GM18505 (cell line): Measurements from ENCODE around the gene TACC2.

Source experiments
- ATAC-seq: cut with Tn5 transposase; IDR thresholded peaks from one replicate; pipeline ENCODE4 v1.9.1; 2021; ENCODE audit not compliant: unreplicated experiment
- POLR2A ChIP-seq: IDR thresholded peaks from 4 replicates; pipeline ENCODE4 v1.6.1; 2011; ENCODE audit warnings: borderline replicate concordance; ENCODE audit not compliant: insufficient read depth, insufficient read length; ENCODE audit errors: extremely low read depth

The TACC2 gene

GRCh38 chr10:122120008-122120744 is 131.2 kb downstream of the TACC2 start:
- TF ChIP-seq POLR2A = no peak
- ATAC-seq = no peak

- ATAC-seq = no peak
- TF ChIP-seq POLR2A = no peak
These were observed 132.1 kb downstream of the TACC2 start for GRCh38 chr10:122121059-122121458.

- ATAC-seq = no peak
- TF ChIP-seq POLR2A = no peak
These were observed 133.5 kb downstream of the TACC2 start for GRCh38 chr10:122122493-122122892.

DNA sequence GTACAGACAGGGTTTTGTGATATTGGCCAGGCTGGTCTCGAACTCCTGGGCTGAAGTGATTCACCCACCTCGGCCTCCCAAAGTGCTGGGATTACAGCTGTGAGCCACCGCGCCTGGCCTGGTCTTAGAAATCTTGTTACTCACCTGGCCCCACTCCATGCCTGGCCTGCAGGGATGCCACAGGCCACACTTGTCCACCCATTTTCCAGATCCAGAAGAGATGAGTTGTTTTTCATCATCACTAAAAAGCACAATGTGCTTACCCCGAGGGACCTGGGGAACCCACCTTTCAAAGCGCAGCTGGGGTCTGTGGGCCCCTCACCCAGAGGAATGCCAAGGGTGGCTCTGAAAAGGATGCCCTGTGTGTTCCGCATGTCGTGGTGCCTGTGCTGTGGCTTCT is 134.2 kb downstream of the TACC2 start:
- no peak for ATAC-seq
- no peak for TF ChIP-seq POLR2A

- no peak for ATAC-seq
- TF ChIP-seq POLR2A = no peak
These were observed 135.4 kb downstream of the TACC2 start for GRCh38 chr10:122124342-122124741.

DNA sequence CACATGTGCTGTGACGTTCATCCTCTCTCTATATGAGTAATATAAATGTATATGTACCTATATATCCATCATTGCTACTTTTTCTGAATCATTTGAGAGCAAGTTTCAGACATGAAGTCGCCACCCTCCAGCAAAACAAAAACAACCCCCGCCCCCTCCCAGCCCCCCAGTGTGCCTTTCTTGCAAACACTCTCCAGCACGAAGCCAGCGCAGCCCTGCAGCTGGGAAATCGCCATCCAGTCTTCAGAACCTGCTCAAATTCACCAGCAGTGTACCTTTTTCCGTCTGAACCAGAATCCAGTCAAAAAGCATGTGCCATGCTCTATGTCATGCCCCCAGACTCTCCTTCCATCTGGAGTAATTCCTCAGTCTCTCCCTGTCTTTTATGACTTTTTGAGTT is 135.8 kb downstream of the TACC2 start:
- no peak for ATAC-seq
- no peak for TF ChIP-seq POLR2A

DNA sequence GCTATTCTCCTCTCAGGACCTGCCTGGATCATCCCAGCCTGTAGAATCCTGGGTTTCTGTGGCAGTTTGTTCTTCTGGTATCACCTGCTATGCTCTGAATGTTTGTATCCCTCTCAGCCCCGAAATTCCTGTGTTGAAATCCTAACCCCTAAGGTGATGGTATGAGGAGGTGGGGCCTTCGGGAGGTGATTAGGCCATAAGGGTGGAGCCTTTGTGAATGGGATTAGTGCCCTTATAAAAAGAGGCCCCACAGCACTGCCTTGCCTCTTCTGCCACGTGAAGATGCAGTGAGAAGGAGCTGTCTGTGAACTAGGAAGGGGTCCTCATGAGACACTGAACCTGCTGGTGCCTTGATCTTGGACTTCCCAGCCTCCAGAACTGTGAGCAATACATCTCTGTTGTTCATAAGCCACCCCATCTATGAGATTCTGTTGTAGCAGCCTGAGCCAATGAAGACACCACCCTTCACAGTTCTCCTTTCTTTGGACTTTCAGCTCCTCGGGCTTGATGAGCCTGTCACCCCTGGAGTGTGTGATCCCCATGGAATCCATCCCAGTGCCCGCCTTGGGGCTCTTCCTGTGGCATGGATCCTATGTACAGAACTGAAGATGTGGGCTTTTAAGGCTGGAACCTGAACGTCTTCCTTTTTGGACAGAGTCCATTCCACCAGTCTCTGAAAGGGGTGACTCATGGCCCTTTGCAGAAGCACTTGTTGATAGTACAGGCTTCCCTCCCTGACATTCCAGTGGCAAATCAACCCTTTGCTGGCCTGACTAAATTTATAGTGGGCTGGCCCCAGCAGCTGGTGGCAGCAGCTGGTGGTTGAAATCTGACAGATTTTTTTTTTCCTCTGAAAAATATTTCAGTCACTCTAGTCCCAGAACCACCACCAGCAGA is 138.0 kb downstream of the TACC2 start:
- no peak for ATAC-seq
- TF ChIP-seq POLR2A = no peak

- no peak for TF ChIP-seq POLR2A
- no peak for ATAC-seq
These were observed 139.0 kb downstream of the TACC2 start for GRCh38 chr10:122127943-122128342.

GRCh38 chr10:122128357-122128756 is 139.4 kb downstream of the TACC2 start:
- no peak for TF ChIP-seq POLR2A
- no peak for ATAC-seq

GRCh38 chr10:122130474-122131110 is 141.6 kb downstream of the TACC2 start:
- no peak for TF ChIP-seq POLR2A
- ATAC-seq = no peak

DNA sequence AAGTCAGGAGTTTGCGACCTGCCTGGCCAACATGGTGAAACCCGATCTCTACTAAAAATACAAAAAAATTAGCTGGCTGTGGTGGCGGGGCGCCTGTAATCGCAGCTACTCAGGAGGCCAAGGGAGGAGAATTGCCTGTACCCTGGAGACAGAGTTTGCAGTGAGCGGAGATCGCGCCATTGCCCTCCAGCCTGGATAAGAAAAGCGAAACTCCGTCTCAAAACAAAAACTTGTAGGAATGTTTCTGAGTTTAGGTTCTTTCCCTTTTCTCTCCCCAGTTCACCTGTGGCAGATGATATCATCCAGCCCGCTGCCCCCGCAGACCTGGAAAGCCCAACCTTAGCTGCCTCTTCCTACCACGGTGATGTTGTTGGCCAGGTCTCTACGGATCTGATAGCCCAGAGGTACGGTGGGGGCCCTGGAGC is 143.4 kb downstream of the TACC2 start:
- no peak for TF ChIP-seq POLR2A
- no peak for ATAC-seq

DNA sequence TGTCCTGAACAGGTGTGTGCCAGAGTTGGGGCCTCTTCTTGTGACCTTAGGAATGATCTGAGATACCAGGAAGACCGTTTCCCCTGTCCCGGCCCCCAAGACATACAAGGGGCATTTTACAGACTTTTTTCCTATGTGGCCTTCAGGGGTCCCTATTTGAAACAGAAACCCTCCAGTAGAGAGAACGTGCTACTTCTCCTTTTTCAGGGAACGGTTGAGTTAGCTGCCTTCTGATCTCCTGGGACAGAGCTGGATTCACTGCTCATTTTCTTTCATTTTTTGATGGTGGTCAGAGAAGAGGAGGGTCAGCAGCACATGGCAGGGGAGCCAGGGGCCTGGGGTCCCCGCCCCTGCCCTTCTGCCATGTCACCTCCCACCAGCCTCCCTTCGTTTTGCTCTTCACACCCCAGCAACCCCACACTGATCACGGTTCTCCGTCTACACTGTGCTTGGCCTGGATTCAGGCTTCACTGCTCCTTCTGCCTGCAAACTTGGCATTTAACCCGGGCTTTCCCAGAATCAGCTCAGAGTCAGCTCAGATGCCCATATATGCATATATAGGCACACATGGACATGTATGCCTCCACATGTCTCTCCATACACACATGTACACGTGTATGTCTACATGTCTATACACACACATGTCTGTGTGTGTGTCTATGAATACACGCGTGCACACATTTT is 144.1 kb downstream of the TACC2 start:
- no peak for ATAC-seq

GRCh38 chr10:122135251-122136025 is 146.5 kb downstream of the TACC2 start:
- TF ChIP-seq POLR2A = no peak
- ATAC-seq = no peak

More for the DNA sequence above, 144.1 kb downstream of the TACC2 start:
- no peak for TF ChIP-seq POLR2A
